Measurements from ENCODE around the gene MORN5. TPM values are rescaled to one million over a fixed set of nuclear protein-coding genes. Genes with fewer than 3 reads are reported as not detected.

MORN5 gene
- total and polyA plus RNA-seq, 2 donors from 2014 or later = 1.6 to 5.6 TPM

DNA sequence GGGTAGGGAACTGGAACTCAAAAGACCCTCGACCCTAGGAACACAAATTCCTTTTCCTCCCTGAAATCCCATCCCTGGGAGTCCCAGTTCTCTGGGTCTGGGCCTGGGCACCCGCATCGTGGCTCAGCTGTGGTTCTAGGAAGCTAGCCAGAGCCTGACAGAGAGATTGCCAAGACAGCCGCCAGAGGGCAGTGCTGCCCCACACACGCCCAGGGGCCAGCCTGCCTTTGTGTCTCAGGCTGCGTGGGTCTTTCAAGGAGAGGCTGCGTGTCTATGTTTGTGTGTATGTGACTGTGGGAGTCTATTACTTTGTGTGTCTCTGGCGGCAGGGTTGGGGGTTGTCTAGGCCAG lies 34.6 kb upstream of the MORN5 start:
- Histone ChIP-seq H3K9ac (ENCODE audit: low read length in 3 of 3) (no peak overlapping the region), H3K4me3 (ENCODE audit: low read length in 3 of 3) (no peak overlapping the region), H3K9me3 (ENCODE audit: control insufficient read depth in 2 of 3, insufficient read depth in 1 of 3, low read length in 3 of 3) (no peaks in the 10 kb centered on the region), H3K27ac (ENCODE audit: low read depth in 2 of 2, low read length in 2 of 2) (no peak overlapping the region), H3K36me3 (ENCODE audit: control insufficient read depth in 2 of 3, insufficient read depth in 3 of 3, low read length in 3 of 3) (no peaks in the 10 kb centered on the region), H3K27me3 (ENCODE audit: control insufficient read depth, insufficient read depth, low read length) (peaks cover 10% of the 10 kb centered on the region), H3K4me1 (ENCODE audit: control insufficient read depth in 2 of 3, insufficient read depth in 2 of 3, low read depth in 1 of 3, low read length in 3 of 3) (peaks cover 0 to 8% (median 0%) of the 10 kb centered on the region in 3 donors)
- TF ChIP-seq, protein P1, sequence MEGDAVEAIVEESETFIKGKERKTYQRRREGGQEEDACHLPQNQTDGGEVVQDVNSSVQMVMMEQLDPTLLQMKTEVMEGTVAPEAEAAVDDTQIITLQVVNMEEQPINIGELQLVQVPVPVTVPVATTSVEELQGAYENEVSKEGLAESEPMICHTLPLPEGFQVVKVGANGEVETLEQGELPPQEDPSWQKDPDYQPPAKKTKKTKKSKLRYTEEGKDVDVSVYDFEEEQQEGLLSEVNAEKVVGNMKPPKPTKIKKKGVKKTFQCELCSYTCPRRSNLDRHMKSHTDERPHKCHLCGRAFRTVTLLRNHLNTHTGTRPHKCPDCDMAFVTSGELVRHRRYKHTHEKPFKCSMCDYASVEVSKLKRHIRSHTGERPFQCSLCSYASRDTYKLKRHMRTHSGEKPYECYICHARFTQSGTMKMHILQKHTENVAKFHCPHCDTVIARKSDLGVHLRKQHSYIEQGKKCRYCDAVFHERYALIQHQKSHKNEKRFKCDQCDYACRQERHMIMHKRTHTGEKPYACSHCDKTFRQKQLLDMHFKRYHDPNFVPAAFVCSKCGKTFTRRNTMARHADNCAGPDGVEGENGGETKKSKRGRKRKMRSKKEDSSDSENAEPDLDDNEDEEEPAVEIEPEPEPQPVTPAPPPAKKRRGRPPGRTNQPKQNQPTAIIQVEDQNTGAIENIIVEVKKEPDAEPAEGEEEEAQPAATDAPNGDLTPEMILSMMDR (IDR thresholded peaks at IDR 0.05; ENCODE audit: borderline replicate concordance, extremely low read depth, insufficient read depth) = peak; percentile 97
- FAIRE-seq (no peak), DNase-seq (peak; percentile 83 to 89 (median 86))
- intact Hi-C loops (cut with DNase I) = no loop called here

DNA sequence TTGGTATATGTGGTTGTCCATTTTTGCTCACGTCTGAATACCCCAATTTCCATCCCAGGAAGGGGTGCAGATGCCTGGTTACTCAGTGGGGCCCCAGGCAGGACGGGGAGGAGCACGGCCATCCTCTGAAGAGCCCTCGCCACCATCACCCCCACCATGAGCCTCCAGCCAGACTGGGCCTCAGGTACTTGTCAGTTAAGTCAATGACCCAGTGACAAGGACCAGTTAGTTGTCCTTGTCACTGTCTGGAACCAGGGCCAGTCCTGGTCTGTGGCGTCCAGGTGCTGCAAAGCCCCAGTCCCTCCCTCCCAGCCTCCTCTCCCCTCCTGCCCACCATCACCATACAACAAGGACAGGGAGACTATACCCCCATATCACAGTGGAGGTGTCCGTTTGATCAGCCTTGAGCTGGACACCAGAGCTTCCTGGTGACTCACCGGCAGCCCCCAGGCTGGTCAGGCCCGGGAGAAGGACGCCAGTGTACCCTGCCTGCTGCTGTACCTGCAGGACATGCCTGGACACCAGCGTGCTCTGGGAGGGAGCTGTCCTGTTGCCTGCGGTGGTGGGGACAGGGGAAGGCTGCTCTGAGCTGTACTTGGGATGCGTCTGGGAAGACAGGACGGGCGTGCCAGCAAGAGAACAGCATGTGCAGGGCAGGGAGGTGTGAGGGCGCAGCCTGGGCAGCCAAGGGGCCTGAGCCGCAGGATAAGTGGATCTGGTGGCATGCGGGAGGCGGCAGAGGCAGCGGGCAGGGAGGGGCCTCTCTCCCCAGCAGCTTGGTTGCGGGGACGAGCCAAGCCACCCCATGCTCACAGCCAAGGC lies 34.0 kb upstream of the MORN5 start:
- FAIRE-seq (no peak), DNase-seq (peak in 2 of 5 donors; percentile 61 to 70)
- TF ChIP-seq, protein P1 (IDR thresholded peaks at IDR 0.05; ENCODE audit: borderline replicate concordance, extremely low read depth, insufficient read depth) = no peak
- Histone ChIP-seq H3K9ac (ENCODE audit: low read length in 3 of 3) (no peak overlapping the region), H3K4me1 (ENCODE audit: control insufficient read depth in 2 of 3, insufficient read depth in 2 of 3, low read depth in 1 of 3, low read length in 3 of 3) (peaks cover 0 to 8% (median 0%) of the 10 kb centered on the region in 3 donors), H3K27me3 (ENCODE audit: control insufficient read depth, insufficient read depth, low read length) (peaks cover 10% of the 10 kb centered on the region), H3K36me3 (ENCODE audit: control insufficient read depth in 2 of 3, insufficient read depth in 3 of 3, low read length in 3 of 3) (no peaks in the 10 kb centered on the region), H3K27ac (ENCODE audit: low read depth in 2 of 2, low read length in 2 of 2) (no peak overlapping the region), H3K4me3 (ENCODE audit: low read length in 3 of 3) (no peak overlapping the region), H3K9me3 (ENCODE audit: control insufficient read depth in 2 of 3, insufficient read depth in 1 of 3, low read length in 3 of 3) (no peaks in the 10 kb centered on the region)
- intact Hi-C loops (cut with DNase I) = no loop called here

DNA sequence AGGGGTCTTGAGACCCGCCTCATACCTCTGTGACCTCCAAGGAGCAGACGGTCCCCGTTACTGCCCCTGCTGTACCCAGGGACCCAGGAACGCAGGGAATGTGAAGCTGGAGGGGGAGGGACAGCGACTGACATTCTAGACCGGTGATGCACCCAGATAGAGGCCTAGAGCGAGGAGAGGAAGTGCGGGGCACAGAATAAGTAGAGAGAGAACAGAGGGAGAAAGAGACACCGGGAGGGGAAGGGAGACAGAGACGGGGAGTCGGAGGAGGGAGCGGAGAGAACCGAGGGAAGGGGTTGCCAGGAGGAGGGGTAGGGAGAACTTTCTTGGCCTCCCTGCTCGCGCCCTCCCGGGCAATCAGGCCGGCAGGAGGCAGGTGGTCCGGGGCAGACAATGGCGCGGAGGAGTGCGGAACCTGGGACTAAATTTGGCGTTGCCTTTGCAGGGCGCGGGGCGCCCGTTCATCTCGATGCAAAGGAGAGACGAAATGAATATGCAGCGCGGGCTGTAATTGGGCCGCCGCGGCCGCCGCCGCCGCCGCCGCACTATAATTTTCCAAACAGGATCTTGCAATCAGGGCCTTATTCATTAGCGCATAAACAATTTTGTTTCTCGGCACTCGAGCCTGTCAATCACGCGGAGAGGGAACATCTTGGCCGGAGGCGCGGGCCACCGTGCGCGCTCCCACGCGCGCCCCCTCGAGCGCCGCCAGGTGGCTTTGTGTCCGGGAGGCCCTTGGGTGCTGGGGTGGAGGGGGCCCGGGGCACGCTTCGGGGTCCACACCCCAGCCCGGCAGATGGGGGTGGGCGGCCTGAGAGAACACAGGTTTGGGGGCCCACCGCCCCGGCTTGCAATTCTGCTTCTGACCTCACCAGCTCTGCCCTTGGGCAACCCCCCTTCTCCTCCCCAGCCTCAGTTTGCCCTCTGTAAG lies 33.1 kb upstream of the MORN5 start:
- Histone ChIP-seq H3K36me3 (ENCODE audit: control insufficient read depth in 2 of 3, insufficient read depth in 3 of 3, low read length in 3 of 3) (no peaks in the 10 kb centered on the region), H3K4me3 (ENCODE audit: low read length in 3 of 3) (no peak overlapping the region), H3K27ac (ENCODE audit: low read depth in 2 of 2, low read length in 2 of 2) (no peak overlapping the region), H3K9me3 (ENCODE audit: control insufficient read depth in 2 of 3, insufficient read depth in 1 of 3, low read length in 3 of 3) (no peaks in the 10 kb centered on the region), H3K9ac (ENCODE audit: low read length in 3 of 3) (no peak overlapping the region), H3K27me3 (ENCODE audit: control insufficient read depth, insufficient read depth, low read length) (peaks cover 10% of the 10 kb centered on the region), H3K4me1 (ENCODE audit: control insufficient read depth in 2 of 3, insufficient read depth in 2 of 3, low read depth in 1 of 3, low read length in 3 of 3) (peaks cover 0 to 8% (median 0%) of the 10 kb centered on the region in 3 donors)
- TF ChIP-seq, protein P1 (IDR thresholded peaks at IDR 0.05; ENCODE audit: borderline replicate concordance, extremely low read depth, insufficient read depth) = no peak
- peak in 4 of 5 donors; percentile 47 to 68 (median 59) for DNase-seq
- no peak for FAIRE-seq
- intact Hi-C loops (cut with DNase I) = no loop called here

Data from kidney (tissue), 14 donors.